ENCODE data around the gene CHMP4B. TPM values are rescaled to one million over a fixed set of nuclear protein-coding genes. Genes with fewer than 3 reads are reported as not detected.

Gene CHMP4B
- total and polyA plus RNA-seq, 2 experiments from 2014 or later, result 5.5 to 48.2 TPM

DNA sequence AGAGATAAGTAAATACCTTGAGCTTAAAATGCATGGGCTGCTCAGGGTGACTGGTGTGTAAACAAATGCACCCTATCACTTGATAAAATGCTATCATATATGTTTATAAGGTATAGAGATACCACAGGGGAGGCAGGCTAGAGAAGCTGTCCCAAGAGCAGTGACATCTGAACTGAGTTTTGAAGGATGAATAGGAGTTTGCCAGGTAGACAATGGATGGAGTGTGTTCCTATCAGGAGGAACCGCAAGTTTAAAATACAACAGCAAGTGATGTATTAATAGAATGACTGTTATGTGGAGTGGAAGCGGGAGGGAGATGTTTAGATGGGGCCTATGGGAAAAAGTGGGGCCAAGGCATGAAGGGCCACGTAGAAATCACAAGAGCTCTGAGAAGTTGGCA lies 38.7 kb upstream of the CHMP4B start:
- H3K36me3 ChIP-seq (ENCODE audit: low read depth), result no peaks in the 10 kb centered on the region; the same call in 1 of the 2 replicates
- H3F3A ChIP-seq (ENCODE audit: insufficient read depth), result no peaks in the 10 kb centered on the region
- H3K27ac ChIP-seq, result no peak overlapping the region
- no peaks in the 10 kb centered on the region for H3K9me2 ChIP-seq (ENCODE audit: insufficient read depth)
- H3K79me2 ChIP-seq (ENCODE audit: insufficient read depth), result no peaks in the 10 kb centered on the region
- no peak overlapping the region for H3K4me2 ChIP-seq (ENCODE audit: unreplicated experiment)
- no peaks in the 10 kb centered on the region for H4K20me1 ChIP-seq (ENCODE audit: insufficient read depth)
- WGBS, 2 experiments (ENCODE audit: low coverage in 1 of 2, low lambda C conversion rate in 2 of 2, missing lambda C conversion rate in 2 of 2), result 91 to 97% methylated on average over 3 of the region's 3 CpGs
- no peaks in the 10 kb centered on the region for H3K9me3 ChIP-seq (ENCODE audit: low read depth)
- no peaks in the 10 kb centered on the region for H3K4me1 ChIP-seq (ENCODE audit: insufficient read depth)
- no peak overlapping the region for H2AFZ ChIP-seq
- no peak overlapping the region for H3K4me3 ChIP-seq
- no peaks in the 10 kb centered on the region for H3K27me3 ChIP-seq (replicated peaks; ENCODE audit: insufficient read depth)
- H3K9ac ChIP-seq, result no peak overlapping the region
- in situ Hi-C loops (cut with MboI), result no loop called here
- DNase-seq, result no peak
- TF ChIP-seq EZH2phosphoT487 (IDR thresholded peaks at IDR 0.05; ENCODE audit: insufficient read depth, low read depth), result no peak
- no peak for TF ChIP-seq EZH2 (IDR thresholded peaks at IDR 0.05; ENCODE audit: insufficient read depth, poor library complexity, severe bottlenecking)

DNA sequence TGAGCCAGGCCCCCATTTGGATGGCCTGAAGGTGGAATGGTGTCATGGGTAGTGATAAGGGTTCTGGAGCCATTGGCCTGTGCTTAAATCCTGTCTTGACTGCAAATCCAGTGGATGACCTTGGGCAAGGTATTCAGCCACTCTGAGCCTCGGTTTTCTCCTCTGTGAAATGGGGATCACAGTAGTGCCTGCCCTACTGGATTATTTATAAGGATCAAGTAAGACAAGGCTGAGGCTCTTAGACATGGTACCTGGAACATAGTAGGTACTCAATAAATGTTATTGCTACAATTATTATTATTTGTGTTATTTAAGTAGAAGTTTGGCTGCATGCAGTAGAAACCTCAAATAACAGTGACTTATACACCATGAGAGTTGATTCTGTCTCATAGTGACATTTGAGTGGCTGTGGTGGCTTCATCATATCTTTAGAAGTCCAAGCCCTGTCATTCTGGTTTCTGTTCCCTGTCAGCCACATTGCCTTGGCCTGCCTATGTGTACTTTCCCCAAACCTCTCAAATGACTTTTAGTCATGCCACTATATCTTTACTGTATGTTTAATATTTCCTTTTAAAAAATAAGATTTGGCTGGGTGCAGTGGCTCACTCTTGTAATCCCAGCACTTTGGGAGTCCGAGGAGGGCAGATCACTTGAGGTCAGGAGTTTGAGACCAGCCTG lies 37.6 kb upstream of the CHMP4B start:
- 86 to 98% methylated on average over 2 of the region's 2 CpGs for WGBS, 2 experiments (ENCODE audit: low coverage in 1 of 2, low lambda C conversion rate in 2 of 2, missing lambda C conversion rate in 2 of 2)
- in situ Hi-C loops (cut with MboI), result no loop called here
- Histone ChIP-seq H3K9ac (no peak overlapping the region), H3K36me3 (ENCODE audit: low read depth) (no peaks in the 10 kb centered on the region; the same call in 1 of the 2 replicates), H3K4me2 (ENCODE audit: unreplicated experiment) (no peak overlapping the region), H2AFZ (no peak overlapping the region), H3K27ac (no peak overlapping the region), H3K4me3 (no peak overlapping the region), H3F3A (ENCODE audit: insufficient read depth) (no peaks in the 10 kb centered on the region), H4K20me1 (ENCODE audit: insufficient read depth) (no peaks in the 10 kb centered on the region), H3K27me3 (replicated peaks; ENCODE audit: insufficient read depth) (no peaks in the 10 kb centered on the region), H3K4me1 (ENCODE audit: insufficient read depth) (no peaks in the 10 kb centered on the region), H3K9me2 (ENCODE audit: insufficient read depth) (no peaks in the 10 kb centered on the region), H3K79me2 (ENCODE audit: insufficient read depth) (no peaks in the 10 kb centered on the region), H3K9me3 (ENCODE audit: low read depth) (no peaks in the 10 kb centered on the region)
- TF ChIP-seq EZH2 (IDR thresholded peaks at IDR 0.05; ENCODE audit: insufficient read depth, poor library complexity, severe bottlenecking) (no peak), EZH2phosphoT487 (IDR thresholded peaks at IDR 0.05; ENCODE audit: insufficient read depth, low read depth) (no peak)
- DNase-seq, result no peak

DNA sequence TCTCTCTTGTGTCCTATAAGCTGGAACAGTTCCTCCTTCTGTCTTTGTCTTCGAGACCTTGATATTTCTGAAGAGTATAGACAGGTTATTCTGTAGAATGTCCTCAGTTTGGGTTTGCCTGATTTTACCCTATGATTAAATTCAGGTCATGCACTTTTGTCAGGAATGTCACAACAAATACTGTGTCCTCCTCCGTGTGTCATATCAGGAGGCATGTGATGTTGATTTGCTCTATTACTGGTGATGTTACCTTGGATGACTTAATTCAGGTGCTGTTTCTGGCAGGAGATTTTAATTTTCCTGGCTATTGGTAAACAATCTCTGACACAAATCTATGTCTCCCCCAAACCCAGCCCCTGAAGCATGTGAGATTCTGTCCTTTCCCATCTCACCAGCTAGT lies 33.3 kb upstream of the CHMP4B start:
- H3K4me1 ChIP-seq (ENCODE audit: insufficient read depth), result no peaks in the 10 kb centered on the region
- in situ Hi-C loops (cut with MboI), result no loop called here
- H3K79me2 ChIP-seq (ENCODE audit: insufficient read depth), result no peaks in the 10 kb centered on the region
- no peak overlapping the region for H3K4me3 ChIP-seq
- no peaks in the 10 kb centered on the region for H3F3A ChIP-seq (ENCODE audit: insufficient read depth)
- H3K9ac ChIP-seq, result no peak overlapping the region
- no peak for DNase-seq
- no peaks in the 10 kb centered on the region for H3K27me3 ChIP-seq (replicated peaks; ENCODE audit: insufficient read depth)
- WGBS, 2 experiments (ENCODE audit: low coverage in 1 of 2, low lambda C conversion rate in 2 of 2, missing lambda C conversion rate in 2 of 2), result 90 to 96% methylated on average over 2 of the region's 2 CpGs
- no peak overlapping the region for H3K27ac ChIP-seq
- H3K4me2 ChIP-seq (ENCODE audit: unreplicated experiment), result no peak overlapping the region
- H3K9me3 ChIP-seq (ENCODE audit: low read depth), result no peaks in the 10 kb centered on the region
- TF ChIP-seq EZH2 (IDR thresholded peaks at IDR 0.05; ENCODE audit: insufficient read depth, poor library complexity, severe bottlenecking) (no peak), EZH2phosphoT487 (IDR thresholded peaks at IDR 0.05; ENCODE audit: insufficient read depth, low read depth) (no peak)
- no peak overlapping the region for H2AFZ ChIP-seq
- no peaks in the 10 kb centered on the region for H3K9me2 ChIP-seq (ENCODE audit: insufficient read depth)
- no peaks in the 10 kb centered on the region for H4K20me1 ChIP-seq (ENCODE audit: insufficient read depth)
- no peaks in the 10 kb centered on the region for H3K36me3 ChIP-seq (ENCODE audit: low read depth)

DNA sequence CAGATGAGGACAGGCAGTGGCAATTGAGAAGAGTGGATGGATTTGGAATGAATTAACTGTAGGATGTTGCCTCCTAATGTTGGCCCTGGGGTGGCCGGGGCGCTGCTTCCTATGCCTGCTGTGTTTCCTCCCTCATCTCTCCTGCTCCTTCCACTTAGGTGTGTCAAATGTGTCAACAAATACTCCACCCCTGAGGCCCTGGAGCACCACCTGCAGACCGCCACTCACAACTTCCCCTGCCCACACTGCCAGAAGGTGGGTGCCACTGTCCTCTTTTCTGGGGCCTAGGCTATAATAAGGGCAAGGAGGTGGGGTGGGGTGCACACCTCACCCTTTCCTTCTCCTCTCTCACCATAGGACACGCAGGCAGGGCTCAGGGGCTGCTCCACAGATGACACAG lies 30.0 kb upstream of the CHMP4B start:
- Histone ChIP-seq H3K4me2 (ENCODE audit: unreplicated experiment) (no peak overlapping the region), H3K79me2 (ENCODE audit: insufficient read depth) (no peaks in the 10 kb centered on the region), H3K9me3 (ENCODE audit: low read depth) (no peaks in the 10 kb centered on the region), H3K9ac (no peak overlapping the region), H3K4me1 (ENCODE audit: insufficient read depth) (no peaks in the 10 kb centered on the region), H3K27ac (no peak overlapping the region), H3K36me3 (ENCODE audit: low read depth) (no peaks in the 10 kb centered on the region), H3F3A (ENCODE audit: insufficient read depth) (no peaks in the 10 kb centered on the region), H4K20me1 (ENCODE audit: insufficient read depth) (no peaks in the 10 kb centered on the region), H3K27me3 (replicated peaks; ENCODE audit: insufficient read depth) (no peaks in the 10 kb centered on the region), H2AFZ (no peak overlapping the region), H3K9me2 (ENCODE audit: insufficient read depth) (no peaks in the 10 kb centered on the region), H3K4me3 (no peak overlapping the region)
- DNase-seq, result no peak
- 83 to 88% methylated on average over 4 of the region's 4 CpGs for WGBS, 2 experiments (ENCODE audit: low coverage in 1 of 2, low lambda C conversion rate in 2 of 2, missing lambda C conversion rate in 2 of 2)
- in situ Hi-C loops (cut with MboI), result no loop called here
- no peak for TF ChIP-seq EZH2phosphoT487 (IDR thresholded peaks at IDR 0.05; ENCODE audit: insufficient read depth, low read depth)
- no peak for TF ChIP-seq EZH2 (IDR thresholded peaks at IDR 0.05; ENCODE audit: insufficient read depth, poor library complexity, severe bottlenecking)
